DMS 273 (cell line): Measurements from ENCODE around the gene COQ6.
"Not testable (repeated sequence)": the region's sequence is repeated elsewhere in the genome, so short reads cannot be mapped to it uniquely, and the experiment has no call there.

Source experiments
- DNase-seq: peaks from one replicate; lab custom pipeline; 2025; ENCODE audit not compliant: unreplicated experiment; lab: John Stamatoyannopoulos, UW

Gene COQ6

DNA sequence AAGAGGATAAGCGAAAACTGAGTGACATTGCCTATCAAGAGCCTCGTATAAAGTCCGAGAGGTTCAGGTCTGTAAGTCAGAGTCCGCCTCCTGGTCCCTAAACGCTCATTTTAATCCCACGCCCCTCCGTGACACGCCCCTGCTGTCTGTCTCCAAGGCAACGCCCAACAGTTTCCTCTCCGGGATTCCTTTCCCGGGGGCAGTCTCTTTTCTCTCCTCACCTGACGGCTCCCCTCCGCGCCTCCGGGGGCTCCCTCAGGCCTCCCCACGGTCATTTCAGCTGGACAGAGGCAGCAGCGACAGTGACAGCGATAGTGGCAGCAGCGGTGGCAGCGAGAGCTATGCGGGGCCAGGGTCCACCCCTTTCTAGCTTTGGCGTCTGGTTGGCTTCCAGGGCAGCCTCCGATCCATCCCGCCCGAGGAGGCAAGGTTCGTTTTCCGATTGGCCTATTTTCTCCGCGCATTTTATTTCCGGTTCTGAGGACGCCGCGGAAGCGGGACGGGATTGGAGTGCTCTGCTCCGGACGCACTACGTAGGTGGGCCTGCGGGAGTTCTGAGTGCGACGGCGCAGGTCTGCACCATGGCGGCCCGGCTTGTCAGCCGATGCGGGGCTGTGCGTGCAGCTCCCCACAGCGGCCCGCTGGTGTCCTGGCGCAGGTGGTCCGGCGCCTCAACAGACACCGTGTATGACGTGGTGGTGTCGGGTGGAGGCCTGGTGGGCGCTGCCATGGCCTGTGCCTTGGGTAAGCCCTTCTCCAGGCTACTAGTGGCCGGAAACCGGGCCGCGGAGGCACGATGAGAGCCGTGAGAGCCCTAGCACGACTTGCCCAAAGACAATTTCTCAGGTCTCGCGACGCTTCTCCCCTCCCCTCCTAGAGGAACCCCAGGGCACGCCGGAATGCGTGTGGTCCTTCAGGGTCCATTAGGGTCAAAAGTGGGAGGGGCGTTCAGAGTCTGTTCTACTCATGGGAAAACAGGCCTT, at the start of gene COQ6, which contains the start of gene FAM161B:
Gene COQ6, plus strand, starts transcription at position 551 of the 983 bp plus-strand sequence. Its CDS starts 31 bp downstream, at position 582.
Gene FAM161B, minus strand, starts transcription at position 343 of the 983 bp plus-strand sequence. Its CDS starts 68 bp downstream, at position 275.
- DNase-seq = peak; percentile 99

DNA sequence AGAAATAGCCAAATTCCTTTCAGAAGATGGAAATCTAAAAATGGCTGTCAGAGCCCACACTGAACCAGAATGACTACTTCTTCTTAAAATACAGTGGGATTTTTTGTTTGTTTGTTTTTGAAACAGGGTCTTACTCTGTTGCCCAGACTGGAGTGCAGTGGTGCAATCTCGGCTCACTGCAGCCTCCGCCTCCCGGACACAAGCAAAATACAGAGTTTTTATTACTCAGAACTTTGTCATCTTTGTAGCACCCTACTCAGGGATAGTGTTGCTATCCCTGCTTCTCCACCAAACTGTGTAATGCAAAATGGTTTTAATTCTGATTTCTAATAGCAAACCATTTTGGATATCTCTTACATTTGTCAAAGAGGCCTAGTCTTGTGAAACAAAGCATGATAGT, 47.1 kb upstream of the COQ6 start:
- DNase-seq = no peak

DNA sequence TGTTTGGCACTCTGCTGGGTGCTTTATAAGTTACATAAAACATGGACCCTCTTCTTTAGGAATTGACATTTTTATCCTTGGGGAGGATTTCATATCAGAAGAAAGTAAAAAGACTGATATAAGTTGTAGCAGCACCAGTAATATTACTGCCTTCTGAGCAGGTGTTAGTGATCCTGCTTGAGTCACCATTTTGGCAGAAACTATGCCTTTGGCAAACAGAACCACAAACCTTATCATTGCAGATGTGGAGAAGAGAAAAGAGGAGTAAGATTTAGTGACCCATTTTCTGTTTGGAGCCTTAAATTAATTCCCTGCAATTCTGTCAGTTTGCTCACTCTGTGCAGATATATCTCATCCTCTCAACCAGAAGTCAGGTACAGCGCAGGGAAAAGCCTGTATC, 40.4 kb upstream of the COQ6 start:
- DNase-seq = no peak

DNA sequence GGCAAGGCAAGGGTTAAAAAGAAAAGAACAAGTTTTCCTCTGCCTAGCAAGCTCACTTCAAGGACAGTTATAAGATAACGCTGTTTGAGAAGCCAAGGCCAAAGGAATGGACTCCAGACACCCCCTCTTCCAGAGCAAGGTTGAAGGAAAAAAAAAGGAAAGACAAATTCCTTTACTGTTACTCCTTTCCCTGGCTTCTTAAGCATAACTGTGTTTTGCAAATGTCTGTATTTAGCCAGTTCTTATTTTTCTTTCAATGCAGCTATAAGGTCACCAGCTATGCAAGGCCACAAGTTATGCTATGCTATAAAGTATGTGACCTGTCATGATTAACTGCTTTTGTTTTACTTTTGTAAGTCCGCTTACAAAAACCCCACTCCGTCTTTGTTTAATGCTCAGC, 36.8 kb upstream of the COQ6 start:
- DNase-seq = no peak

DNA sequence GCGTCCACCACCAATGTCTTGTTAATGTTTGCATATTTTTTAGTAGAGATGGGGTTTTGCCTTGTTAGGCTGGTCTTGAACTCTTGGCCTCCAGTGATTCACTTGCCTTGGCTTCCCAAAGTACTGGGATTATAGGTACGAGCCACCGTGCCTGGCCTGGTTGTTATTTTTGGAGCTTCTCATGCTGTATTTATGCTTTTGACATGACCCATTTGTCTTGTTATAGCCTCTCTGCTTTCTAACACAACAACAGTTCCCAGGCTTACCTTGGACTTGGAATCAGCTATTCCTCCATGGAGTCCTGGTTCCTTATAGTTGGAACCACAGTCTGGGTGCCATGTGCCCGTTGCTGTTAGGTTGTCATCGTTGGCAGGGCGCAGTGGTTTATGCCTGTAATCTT, 33.8 kb upstream of the COQ6 start:
- no peak for DNase-seq

DNA sequence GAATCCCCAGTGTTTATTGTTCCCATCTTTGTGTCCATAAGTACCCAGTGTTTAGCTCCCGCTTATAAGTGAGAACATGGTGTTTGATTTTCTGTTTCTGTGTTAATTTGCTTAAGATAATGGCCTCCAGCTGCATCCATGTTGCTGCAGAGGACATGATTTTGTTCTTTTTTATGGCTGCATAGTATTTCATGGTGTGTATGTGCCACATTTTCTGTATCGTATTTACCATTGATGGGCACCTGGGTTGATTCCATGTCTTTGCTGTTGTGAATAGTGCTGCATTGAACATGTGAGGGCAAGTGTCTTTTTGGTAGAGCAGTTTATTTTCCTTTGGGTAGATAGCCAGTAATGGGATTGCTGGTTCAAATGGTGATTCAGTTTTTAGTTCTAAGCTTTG, 30.6 kb upstream of the COQ6 start:
- DNase-seq = not testable (repeated sequence)

DNA sequence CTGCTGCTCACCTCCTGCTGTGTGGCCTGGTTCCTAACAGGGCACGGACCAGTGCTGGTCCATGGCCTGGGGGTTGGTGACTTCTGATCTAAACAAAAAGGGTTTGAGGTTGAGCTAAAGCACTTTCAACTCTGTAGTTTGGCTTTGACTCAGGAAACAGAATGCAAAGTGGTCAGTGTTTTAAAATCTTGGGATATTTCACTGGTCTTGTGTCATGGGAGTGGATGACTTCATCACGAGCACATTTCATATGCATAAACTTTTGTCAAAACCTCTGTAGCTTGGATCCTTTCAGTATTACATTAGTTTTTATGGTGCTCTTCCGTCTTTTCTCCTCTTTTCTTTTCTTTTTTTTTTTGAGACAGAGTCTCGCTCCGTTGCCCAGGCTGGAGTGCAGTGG, 25.8 kb upstream of the COQ6 start:
- no peak for DNase-seq

DNA sequence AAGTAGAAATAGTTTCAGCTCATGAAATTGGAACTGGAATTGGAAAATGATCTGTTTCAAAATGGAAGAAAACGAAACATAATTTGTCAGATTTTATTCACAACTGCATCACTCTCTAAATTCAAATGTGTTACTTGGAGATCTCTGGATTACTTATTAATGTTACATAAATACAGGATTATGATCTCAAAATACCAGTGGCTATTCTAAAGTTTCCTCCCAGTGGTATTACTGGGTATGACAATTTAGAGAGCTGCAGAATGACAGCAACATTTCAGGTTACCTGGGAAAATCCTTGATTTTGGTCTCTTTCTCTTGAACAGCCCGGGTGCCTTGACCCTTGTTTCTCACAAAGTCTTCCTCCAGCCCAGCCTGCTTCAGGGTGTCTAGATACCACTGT, 14.4 kb upstream of the COQ6 start:
- peak; percentile 44 for DNase-seq

DNA sequence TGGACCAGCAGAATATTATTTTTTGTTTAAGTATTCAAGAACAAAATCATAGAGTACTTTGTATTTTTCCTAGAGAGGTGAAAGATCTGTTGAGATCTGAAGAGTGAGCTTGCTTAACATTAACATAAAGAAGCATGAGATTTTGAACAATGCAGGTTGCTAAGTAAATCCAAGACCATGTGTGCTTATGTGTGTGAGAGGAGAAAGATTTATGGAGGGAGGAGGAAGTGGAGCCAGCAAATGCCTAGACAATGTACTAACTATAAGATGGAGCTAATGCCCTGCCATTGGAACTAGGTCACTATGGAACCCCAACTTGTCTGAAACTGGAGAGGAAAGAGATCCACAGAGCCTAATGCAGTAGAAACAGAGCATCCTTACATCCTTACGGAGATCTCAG, 13.6 kb upstream of the COQ6 start:
- DNase-seq = no peak

DNA sequence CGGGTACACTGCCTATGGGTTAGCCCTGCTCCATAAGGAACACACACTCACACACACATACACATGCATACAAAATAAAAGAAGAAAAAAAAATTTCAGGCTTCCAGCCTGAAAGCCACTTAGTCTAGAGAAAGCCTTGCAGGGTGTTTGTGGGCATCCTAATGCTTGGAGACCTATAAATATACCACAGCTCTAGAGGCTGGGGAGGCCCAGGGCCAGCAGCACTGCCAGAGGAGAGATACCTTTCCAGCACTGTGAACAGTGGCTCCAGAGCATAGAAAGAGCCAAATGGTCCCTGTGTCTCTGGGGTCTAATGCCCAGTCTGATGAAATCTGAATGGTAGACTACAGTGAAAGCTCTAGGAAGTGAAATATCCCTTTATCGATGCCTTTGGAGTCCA, 13.1 kb upstream of the COQ6 start:
- no peak for DNase-seq

DNA sequence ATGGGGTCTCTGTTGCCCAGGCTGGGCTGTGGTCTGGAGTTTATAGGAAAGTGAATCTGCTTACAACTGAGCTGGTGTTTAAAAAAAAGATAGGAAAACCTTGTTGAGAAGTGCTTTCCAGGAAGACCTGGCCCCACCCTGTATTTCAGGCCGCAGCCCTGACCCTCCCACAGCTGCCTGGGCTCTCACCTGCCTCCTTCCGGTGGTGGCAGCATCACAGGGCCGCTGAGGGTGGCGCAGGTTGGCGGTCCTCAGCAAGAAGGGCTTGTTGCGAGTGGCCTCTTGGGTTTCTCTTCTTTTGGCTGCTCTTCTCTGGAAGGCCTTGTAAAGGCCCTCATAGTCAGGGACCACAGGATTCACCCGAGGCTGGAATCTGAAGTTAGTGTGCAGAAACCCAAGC, 7.9 kb upstream of the COQ6 start:
- no peak for DNase-seq

DNA sequence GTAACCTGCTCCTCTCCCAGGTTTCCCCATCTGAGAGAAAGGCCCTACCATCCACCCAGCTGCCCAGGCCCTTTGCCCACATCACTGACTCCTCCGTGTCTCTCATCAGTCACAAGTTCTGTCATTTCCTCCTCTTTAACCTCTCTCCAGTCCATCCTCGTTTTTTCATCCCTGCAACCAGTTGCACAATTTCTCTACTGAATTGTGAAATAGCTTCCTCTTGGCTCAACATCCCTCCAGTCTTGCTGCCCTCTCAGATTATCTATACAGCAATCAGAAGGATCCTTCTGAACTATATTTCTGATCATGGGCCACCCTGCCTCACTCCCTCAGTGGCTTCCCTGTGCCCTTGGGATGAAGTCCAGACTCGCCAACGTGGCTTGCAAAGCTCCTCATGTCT, 7.0 kb upstream of the COQ6 start:
- DNase-seq = no peak

DNA sequence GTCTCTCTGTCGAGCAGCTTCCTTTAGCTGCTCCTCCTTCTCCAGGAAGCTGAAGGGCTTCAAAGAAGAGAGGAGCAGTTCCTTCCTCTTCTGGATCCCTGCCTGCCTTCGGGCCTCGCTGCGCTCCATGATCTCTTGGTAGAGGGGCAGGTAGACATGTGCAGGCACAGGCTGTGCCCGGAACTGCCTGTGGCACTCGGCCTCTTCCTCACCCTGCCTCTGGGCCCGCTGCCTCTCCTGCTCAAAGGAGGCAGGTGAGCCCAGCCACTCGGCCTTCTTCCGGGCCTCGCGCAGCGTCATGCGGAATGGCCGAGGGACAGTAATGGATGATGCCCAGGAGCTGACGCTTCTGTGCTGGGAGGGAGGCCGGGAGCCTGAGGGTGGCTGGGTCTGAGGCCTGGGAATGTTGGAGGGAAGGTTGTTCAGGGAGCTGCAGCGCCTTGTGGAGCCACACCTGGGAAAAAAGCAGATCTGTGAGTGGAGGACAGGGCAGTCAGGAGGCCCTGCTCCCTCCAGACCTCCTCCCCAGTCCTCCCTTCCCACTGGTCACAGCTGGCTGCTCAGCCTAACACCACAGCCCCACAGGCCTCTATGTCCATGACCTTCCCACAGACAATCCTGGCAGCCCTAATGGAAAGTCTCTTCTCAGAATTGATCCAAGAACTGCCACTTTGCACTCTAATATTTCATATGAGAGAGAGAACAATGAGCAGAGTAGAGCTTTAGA, 5.5 kb upstream of the COQ6 start:
- DNase-seq = no peak

DNA sequence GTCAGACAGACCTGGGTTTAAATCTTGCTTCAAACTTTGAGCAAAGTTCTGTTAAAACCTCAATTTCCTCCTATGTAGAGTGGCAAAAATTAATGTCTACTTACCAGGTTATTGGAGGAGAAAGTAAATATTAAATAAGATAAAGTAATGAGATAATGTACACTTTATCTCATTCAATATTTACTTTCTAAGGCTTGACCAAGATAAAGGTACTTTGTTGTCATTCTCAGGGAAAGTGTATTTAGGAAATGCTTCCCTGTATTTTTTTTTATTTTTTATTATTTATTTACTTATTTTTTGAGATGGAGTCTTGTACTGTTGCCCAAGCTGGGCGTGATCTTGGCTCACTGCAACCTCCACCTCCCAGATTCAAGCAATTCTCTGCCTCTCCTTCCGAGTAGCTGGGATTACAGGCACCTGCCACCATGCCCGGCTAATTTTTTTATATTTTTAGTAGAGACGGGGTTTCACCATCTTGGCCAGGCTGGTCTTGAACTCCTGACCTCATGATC, 4.9 kb upstream of the COQ6 start:
- DNase-seq = no peak

DNA sequence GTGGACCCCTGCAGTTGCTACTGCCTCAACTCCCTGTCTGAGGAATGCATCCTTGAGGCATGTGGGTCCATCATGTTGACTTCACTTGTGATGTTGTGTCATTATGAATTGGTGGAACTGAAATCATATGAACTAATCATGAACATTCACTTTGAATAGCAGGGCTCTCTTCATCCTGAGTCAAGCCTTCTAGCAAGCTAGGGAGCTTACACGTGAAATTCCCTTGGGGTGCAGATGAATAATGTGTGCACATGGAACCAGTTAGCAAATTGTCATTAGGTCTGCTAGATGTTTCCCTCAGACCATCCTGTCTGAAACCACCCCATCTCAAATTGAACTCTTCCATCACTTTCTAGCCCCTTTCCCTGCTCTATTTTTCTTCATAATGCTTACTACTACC, 3.6 kb downstream of the COQ6 start:
- DNase-seq = no peak

DNA sequence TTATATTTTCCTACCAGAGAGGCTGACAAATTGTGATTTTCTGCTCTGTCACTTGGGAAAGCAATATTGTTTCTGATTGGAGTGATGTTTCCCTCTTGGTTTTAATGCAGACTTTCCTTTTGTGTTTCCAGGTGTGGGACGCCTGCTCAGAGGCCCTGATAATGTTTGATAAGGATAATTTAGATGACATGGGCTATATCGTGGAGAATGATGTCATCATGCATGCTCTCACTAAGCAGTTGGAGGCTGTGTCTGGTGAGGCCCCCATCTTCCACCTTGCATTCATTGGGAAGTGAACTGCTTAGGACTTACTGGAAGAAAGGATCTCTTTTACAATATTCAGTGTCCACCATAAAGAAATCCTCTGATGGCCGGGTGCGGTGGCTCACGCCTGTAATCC, 5.6 kb downstream of the COQ6 start:
- DNase-seq = no peak

DNA sequence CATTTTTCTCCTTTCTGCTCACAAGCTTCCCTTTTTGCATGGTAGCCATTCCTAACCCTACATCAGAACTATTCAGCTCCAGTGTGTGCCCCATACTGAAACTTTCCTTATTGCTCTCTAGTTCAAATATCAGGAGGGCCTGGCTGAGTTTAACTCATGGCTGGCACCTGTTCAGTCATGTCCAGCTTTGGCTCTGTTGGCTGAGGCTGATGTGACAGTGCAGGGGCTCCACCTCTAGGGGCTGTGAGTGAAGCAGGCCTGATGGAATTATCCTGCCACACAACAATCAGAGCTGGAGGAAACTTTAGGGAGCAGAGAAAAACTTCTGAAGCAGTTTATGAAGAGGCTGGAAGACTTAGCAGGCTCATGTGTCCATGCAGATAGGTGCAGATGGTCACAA, 8.5 kb downstream of the COQ6 start:
- peak; percentile 20 for DNase-seq

DNA sequence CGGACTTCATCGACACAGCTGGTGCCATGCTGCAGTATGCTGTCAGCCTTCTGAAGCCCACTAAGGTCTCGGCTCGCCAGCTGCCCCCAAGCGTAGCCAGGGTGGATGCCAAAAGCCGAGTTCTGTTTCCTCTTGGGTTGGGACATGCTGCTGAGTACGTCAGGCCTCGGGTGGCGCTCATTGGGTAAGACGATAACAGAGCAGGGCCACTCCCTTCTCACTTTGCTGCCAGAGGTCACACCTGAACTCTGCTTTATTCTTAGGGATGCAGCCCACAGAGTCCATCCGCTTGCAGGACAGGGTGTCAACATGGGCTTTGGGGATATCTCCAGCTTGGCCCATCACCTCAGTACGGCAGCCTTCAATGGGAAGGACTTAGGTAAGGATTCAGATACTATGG, 11.1 kb downstream of the COQ6 start:
- DNase-seq = no peak

DNA sequence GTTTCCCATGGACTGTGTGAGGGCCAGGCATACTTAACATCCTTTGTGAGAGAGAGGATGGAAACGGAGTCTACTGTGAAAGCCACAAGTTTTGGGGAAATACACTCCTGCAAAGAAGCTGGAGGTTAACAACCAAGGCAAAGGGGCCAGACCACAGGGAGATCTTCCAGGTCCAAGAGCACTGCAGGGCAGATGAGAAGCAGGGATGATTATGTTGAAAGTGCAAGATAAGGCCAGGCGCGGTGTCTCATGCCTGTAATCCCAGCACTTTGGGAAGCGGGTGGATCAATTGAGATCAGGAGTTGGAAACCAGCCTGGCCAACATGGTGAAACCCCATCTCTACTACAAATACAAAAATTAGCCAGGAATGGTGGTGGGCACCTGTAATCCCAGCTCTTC, 15.1 kb downstream of the COQ6 start:
- no peak for DNase-seq

DNA sequence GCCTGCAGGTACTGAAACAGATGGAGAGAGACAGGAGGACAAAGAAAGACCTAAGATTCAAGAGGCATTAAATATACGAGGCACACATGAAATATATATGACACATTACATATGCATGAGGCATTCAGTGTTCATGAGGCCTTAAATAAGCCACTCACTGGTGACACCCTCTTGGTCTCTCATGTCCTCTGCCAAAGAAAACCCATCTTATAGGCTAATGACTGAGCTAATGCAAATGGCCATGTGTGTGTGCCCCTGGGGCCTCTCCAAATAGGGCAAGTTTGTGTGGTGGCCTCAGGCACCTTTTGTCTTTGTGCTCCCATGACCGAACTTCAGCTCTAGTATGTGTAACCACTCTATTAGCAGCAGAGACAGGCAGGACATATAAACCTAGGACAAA, 18.8 kb downstream of the COQ6 start:
- DNase-seq = no peak

DNA sequence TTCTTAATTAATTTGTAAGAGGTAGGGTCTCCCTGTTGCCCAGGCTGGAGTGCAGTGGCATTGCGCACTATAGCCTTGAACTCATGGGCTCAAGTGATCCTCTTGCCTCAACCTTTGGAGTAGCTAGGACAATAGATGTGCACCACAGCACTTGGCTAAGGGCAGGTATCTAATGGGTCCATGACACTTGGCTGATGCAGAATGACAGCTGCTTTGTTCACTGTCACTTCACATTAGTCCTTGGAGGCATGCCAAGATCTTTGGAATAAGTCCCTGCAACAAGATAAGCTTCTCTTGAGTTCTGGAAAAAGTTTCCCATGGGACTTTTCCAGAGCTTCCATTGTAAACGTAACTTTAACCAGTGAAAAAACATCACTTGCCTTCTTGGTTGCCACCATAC, 23.4 kb downstream of the COQ6 start:
- peak; percentile 26 for DNase-seq

DNA sequence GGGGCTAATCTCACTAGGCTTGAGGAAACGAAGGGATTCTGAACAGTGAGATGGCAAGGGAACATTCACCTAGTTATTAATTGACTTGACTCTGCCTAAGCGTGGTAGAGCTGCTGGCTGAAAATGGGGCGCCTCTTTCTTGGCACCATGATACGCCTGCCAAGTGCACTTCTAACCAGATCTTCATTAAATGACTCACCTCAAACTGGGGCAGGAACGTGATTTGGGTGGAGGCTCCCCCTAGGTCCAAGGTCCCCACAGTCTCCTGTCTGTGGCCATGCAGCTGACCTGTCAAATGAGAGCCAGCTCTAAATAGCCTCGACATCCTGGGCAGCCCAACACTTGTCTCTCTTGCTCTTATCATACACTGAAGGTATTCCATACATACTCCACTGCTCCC, 26.0 kb downstream of the COQ6 start:
- no peak for DNase-seq
